Measurements from ENCODE around the gene SH3GL1. TPM values are rescaled to one million over a fixed set of nuclear protein-coding genes. Genes with fewer than 3 reads are reported as not detected.

Gene SH3GL1
- total and polyA plus RNA-seq, 9 of the 15 experiments (the other 6 are each of a cell fraction or from before 2014, with no cell fraction given), result 1.7 to 75.3 (median 25.7) TPM

GRCh38 chr19:4375164-4376027 is 25.0 kb downstream of the SH3GL1 start (continued):
- TF ChIP-seq CLOCK (CRISPR knock-in tag; IDR thresholded peaks at IDR 0.05; ENCODE audit: borderline replicate concordance) (no peak), POLR2A (conservative IDR thresholded peaks at IDR 0.05) (no peak), SMAD2 (IDR thresholded peaks at IDR 0.05; ENCODE audit: low read depth, low read length) (no peak), TFE3 (CRISPR knock-in tag; IDR thresholded peaks at IDR 0.05) (no peak), PHF21A (IDR thresholded peaks at IDR 0.05; ENCODE audit: borderline replicate concordance, low read depth) (peak; percentile 47; the same call in 1 of the 2 replicates), NCOA6 (IDR thresholded peaks at IDR 0.05) (no peak), TSC22D4 (tag; IDR thresholded peaks at IDR 0.05) (no peak), NR3C1 (CRISPR knock-in tag; IDR thresholded peaks at IDR 0.05) (no peak), TAF7 (tag; IDR thresholded peaks at IDR 0.05) (no peak), FOXK1 (CRISPR knock-in tag; IDR thresholded peaks at IDR 0.05; ENCODE audit: borderline replicate concordance) (no peak), ZSCAN32 (CRISPR knock-in tag; IDR thresholded peaks at IDR 0.05) (no peak), BRD9 (IDR thresholded peaks at IDR 0.05; ENCODE audit: low read depth, partially characterized antibody) (no peak), NFRKB (IDR thresholded peaks at IDR 0.05; ENCODE audit: low read depth) (no peak; the same call in 1 of the 2 replicates), CAMTA2 (CRISPR knock-in tag; conservative IDR thresholded peaks at IDR 0.05) (no peak), ZNF764 (CRISPR knock-in tag; IDR thresholded peaks at IDR 0.05; ENCODE audit: low read depth) (no peak), POU5F1 (IDR thresholded peaks at IDR 0.05; ENCODE audit: borderline replicate concordance, low read depth, low read length, partially characterized antibody) (no peak), POLR2B (IDR thresholded peaks at IDR 0.05; ENCODE audit: low read depth, partially characterized antibody) (no peak), ZNF311 (CRISPR knock-in tag; IDR thresholded peaks at IDR 0.05) (no peak), FUS (optimal IDR thresholded peaks at IDR 0.05; ENCODE audit: low read depth, low read length) (no peak), TAF15 (IDR thresholded peaks at IDR 0.05; ENCODE audit: low read depth, low read length) (no peak), TCF3 (CRISPR knock-in tag; IDR thresholded peaks at IDR 0.05) (peak; percentile 96), RNF2 (IDR thresholded peaks at IDR 0.05) (peak; percentile 84), MLLT1 (IDR thresholded peaks at IDR 0.05) (peak in 1 of 2 experiments; percentile 57; a peak in 2 of 4 replicates), RCOR1 (IDR thresholded peaks at IDR 0.05; ENCODE audit: borderline replicate concordance in 1 of 2, low read depth in 2 of 2, low read length in 2 of 2) (peak in 1 of 2 experiments; percentile 91; a peak in 2 of 4 replicates)

Data from K562 (cell line).